NCI-H1417 treated with DMSO at 0.1 percent for 48 hours (cell line): ENCODE data around the gene DPP9.
"Not testable (repeated sequence)": the region's sequence is repeated elsewhere in the genome, so short reads cannot be mapped to it uniquely, and the experiment has no call there.

Source experiments
- DNase-seq: peaks from one replicate; lab custom pipeline; 2025; lab: John Stamatoyannopoulos, UW

Gene DPP9

DNA sequence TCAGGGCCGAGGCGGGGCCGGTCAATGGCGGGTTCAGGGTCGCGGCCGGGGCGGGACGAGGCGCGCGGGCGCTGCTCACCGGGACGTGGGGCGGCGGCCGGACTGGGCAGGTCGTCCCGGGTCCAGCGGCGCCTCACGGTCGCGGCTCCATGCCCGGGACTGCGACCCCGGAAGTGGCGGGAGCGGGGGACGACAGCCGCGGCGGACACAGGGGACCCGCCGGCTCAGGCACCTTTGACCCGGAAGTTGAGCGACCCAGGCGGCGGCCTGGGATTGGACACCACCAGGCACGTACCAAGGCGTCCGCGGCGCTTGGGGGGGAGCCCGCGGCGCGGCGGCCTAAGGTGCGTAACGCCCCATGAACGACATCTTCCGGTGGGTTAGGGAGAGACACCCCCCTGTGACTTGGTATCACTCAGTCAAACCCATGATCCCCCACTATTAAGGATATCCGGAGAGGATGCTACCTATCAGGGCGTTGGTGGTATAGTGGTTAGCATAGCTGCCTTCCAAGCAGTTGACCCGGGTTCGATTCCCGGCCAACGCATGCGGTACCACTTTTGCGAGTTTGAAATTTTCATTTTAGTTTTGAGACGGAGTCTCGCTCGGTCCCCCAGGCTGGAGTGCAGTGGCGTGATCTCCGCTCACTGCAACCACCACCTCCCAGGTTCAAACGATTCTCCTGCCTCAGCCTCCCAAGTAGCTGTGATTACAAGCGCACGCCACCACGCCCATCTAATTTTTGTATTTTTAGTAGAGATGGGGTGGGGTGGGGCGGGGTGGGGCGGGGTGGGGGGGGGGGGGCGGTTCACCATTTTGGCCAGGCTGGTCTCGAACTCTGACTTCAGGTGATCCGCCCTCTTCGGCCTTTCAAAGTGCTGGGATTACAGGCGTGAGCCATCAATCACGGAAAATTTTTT, at the start of gene DPP9:
DPP9 (minus strand) TSS at position 248 of the 920 bp plus-strand sequence. CDS start 3,936 bp downstream, outside the sequence.
- DNase-seq = peak; percentile 91

DNA sequence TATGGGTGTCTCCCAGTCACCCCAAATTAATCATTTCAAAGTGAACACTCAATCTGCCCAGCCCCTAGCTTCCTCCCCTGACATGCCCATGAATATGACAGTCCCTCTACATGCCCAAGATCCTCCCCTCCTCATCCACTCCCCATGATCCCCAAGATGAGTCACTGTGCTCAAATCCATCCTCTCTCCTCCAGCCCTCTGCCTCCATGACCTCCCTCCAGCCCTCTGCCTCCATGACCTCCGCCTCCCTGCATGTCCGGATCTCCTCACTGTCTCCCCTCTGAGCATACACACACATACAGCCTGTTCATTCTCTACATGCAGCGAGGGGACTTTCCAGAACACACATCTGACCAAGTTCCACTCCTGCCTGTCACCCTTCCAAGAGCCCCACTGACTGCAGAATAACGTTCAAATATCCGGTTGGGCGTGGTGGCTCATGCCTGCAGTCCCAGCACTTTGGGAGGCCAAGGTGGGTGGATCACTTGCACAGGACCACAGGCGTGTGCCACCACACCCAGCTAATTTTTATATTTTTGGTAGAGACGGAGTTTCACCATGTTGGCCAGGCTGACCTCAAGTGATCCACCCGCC, 49.5 kb upstream of the DPP9 start:
- DNase-seq = no peak

DNA sequence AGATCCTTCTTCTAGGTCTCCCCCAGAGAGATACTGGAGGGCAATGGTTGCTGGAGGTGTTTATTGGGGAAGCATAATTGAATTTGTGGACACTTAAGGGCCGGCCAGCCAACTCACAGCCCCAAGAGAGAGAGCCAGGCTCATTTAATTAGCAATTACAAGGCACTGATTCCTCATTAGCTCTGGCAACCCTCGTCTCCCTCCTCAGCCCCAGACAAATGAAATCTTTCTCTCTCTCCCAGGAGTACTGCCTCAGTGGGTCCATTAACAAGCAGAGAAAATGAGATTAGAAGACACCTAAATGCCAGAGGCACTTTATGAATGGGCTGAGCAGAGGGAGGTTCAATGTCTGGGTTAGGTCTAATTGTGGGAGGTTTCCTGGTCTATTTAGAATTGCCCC, 48.9 kb upstream of the DPP9 start:
- no peak for DNase-seq

DNA sequence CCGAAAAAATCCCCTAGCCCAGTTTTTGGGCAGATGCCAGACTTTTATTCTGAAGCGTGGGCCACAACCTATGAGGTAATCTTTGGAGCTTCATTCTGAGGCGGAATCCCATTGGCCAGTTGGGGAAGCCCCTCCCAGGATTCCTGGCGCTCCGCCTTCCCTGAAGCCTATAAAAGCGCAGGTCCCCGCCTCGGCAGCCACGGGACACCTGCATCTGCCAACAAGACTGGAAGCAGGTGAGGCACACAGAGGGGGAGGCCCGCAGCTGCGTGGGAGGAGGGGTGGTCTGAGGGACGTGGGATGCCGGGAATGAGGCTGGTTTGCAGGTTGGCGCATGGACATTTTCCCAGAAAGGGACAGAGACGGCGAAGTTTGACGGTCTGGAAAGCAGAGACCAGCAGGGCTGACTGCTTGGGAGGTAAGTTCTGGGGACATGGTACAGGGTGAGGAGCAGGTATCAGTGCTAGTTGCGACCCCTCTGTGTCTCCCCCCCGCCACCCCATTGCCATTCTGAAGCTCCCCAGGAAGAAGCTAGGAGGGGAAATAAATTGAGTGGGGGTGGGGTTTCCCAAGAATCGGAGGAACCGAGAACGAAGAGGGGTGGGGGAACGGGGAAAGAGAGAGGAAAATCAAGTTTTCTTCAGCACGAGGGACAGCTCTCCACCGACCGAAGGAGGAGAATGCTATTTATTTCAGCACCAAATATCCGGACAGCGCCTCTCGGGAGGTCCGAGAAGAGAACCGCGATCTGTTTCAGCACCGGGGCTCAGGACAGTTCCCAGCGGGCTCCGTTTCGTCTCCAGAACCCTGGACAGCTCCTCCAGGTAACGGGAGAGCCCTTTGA, 45.5 kb upstream of the DPP9 start:
- DNase-seq = peak; percentile 89

DNA sequence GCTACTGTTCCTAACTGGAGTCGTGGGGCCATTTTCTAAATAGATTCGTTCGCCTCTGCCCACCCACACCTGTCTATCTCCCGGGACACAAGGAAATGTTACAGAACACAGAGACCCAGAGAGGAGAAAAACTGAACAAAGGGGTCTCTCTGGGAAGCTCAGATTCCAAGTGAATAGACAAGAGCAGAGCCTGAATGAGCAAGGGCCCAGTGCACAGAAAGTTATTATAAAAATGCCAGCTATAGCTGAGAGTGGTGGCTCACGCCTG, 40.7 kb upstream of the DPP9 start:
- DNase-seq = no peak

DNA sequence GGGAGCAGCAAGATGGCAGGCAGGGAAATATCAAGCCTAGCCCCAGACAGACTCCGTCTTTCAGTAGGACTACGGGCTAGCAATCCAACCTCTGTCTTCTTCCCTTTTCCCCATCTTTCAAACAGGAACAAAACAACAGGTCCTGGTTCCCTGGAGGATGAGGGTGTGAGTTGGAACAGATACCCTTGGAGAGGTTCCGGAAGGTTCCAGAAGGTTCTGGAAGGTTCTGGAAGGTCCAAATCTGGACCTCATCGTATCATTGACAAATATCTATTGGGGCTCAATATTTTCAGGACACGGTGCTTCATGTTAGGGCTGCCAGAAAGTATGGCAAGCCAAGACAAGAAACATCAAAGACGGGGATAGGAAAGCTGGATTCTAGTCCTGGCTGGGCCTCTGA, 39.4 kb upstream of the DPP9 start:
- no peak for DNase-seq

DNA sequence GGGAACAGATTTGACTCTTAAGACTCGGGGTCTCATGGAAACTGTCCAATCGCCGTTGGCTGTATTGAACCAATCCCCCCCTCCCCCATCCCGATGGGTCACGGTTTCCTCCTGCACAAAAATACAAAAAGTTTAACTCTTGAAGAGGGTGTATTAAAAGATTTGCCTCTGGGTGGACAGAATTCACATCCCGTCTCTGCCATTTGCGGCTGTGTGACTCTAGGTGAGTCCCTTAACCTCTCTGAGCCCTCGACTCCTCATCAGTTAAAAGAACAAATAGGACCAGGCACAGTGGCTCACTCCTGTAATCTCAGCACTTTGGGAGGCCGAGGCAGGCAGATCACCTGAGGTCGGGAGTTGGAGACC, 36.6 kb upstream of the DPP9 start:
- DNase-seq = no peak

DNA sequence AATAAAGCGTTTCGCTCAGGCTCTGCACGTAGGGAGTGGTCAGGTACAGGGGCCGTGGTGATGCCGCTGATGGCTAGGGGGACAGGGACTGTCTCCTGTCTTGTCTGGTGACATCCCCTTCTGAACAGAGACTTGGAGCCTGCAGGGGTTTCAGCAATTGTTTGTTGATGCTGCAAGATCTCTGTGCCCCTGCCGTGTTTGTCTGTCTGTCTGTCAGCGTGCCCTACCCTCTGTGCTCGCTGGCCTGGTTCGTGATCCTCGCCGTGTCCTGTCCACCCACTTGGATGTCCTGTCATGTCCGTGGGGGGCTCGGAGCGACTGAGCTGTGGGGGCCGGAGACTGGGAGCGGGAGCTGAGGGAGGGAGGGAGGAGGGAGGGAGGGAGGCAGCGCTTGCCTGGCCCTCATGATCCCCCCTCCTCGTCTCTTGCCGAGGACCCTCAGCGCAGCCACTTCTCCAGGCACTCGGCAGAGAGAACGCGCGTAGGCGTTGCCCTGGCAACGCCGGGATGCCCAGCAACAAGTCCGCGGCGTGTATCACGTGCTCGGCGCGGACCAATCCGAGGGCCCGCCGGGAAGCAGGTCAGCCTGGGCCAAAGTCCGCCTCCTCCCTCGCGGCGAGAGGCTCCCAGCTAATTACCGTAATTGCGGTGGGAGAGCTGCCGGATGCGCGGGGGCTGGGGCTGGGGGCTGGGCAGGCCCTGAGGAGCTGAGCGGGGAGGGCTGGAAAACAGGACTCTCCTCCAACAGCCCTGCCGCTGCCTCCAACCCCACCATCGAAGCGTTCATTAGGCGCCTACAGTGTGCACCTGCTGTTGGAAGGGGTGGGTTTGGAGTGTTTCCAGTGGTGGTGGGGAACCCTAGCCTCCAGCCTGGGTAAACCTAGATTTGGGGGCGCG, 36.0 kb upstream of the DPP9 start:
- peak; percentile 90 for DNase-seq

DNA sequence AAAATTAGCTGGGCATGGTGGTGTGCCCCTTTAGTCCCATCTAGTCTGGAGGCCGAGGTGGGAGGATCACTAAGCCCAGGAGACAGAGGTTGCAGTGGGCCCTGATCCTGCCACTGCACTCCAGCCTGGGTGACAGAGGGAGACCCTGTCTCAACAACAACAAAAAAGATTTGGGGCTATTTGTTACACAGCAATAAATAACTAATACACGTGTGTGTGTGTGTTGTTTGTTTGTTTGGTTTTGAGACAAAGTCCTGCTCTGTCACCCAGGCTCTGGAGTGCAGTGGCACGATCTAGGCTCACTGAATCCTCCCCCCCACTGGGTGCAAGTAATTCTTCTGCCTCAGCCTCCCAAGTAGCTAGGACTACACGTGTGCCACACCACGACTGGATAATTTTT, 35.0 kb upstream of the DPP9 start:
- no peak for DNase-seq

DNA sequence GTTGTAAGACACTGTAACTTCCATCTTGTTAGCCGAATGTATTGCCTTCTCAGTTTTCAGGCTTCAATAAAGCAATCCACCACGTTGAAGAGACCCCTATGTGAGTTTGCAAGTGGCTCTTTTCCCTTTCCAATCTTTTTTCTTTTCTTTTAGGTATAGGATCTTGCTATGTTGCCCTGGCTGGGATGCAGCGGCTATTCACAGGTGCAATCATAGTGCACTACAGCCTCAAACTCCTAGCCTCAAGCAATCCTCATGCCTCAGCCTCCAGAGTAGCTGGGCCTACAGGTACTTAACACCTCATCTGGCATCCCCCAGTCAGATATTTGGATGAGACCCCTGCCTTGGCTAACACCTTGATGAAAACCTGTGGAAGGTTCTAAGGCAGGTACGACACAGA, 34.4 kb upstream of the DPP9 start:
- DNase-seq = no peak

DNA sequence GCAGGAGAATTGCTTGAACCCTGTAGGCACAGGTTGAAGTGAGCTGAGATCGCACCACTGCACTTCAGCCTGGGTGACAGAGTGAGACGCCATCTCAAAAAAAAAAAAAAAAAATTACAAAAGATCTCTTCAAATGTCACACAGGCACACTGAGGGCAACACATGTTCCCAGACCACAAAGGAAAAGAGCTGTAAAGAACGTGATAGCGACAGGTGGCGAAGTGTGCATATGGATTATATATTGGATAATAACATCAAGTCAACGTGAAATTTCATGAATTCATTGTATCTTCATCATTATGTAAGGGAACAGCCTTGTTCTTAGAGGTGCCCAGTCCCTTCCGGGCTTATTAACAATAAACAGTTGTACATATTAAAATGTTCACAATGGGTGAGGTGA, 31.8 kb upstream of the DPP9 start:
- no peak for DNase-seq

DNA sequence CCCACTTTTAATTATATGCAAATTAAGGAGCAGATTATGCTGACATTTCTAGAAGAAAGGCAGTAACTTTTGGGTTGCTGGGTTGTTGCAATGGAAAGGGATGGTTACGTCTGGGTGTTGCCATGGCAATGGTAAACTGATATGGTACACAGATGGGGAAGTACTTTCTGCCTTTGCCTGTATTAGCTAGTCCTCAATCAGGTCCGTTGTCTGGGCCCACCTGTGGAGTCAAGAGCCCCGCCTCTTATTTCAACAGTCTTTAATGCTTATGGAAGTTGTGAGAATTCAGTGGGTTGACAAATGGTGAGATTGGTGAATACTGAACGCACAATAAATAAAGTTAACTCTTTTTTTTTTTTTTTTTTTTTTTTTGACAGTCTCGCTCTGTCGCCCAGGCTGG, 30.6 kb upstream of the DPP9 start:
- no peak for DNase-seq

DNA sequence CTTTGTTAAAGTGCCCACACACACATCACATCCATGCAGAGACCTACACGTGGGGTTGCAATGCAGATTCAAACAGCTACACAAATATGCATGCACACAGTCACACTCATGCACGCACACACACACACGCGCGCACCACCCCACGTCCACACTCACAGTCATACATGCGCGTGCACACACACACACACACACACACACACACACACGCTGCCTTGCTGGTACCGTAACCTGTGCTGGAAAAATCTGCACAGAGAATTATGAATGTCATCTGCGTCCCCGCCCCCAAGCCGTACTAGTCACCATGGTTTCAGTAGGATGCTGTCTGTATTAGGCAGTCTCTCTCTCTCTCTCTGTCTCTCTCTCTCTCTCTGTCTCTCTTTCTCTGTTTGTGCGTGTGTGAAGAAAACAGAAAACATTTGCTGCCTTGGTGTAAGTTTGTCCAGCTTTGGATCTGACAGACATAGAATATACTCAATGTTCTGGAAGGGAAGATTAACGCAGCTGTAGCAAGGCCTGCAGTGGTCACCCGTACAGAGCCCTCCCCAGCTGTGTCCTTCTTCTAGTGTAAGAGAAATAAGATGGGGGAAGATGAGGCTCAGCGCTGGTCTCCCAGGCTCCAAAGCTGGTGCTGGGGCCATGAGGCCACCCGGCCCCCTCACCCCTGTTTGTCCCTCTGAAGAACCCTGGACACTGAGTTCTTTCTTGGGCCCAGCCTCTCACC, 26.4 kb upstream of the DPP9 start:
- DNase-seq = no peak

DNA sequence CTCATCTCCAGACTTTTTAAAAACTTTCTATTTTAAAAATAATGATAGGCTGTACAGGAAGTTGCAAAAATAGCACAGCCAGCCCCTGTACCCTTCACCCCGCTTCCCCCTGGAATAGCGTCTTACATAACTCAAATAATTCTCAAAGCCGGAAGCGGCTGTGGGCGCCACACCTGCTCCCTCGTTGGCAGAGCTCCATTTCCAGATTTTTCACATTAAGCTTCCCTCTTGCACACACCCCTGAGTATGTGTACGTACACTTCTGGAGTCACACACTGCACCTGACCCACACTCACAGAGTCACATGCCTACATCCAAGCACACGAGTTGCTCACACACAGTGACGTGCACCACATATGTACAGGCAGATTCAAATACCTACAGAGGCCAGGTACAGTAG, 24.9 kb upstream of the DPP9 start:
- no peak for DNase-seq

DNA sequence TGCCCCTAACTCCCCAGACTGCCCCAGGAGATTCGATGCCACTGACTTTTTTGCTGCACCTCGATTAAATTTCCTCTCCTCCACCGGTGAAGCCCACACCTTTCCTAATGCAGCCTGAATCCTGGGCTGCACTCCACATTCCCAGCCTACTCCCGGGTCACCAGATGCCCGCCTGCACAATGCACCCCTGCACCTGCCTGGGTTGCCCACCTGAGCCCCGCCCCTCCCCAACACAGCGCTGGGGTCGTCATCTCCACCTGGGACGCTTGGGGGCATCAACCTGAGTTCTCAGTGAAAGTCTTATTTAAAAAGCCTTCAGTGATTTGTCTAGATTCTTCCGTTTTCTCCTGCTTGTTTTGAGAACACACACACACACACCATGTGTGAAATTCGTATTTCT, 24.5 kb upstream of the DPP9 start:
- DNase-seq = no peak

DNA sequence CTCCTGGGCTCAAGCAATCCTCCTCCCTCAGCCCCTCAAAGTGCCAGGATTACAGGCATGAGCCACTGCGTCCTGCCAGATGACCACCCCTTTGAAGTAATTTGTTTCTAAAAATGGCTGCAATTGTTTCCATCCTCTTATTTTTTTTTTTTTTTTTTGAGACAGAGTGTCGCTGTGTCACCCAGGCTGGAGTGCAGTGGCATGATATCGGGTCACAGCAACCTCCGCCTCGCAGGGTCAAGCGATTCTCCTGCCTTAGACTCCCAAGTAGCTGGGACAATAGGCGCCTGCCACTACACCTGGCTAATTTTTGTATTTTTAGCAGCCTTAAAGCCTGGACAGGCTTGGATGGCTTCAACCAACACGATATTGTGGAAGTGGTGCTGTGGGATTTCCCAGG, 22.3 kb upstream of the DPP9 start:
- no peak for DNase-seq

DNA sequence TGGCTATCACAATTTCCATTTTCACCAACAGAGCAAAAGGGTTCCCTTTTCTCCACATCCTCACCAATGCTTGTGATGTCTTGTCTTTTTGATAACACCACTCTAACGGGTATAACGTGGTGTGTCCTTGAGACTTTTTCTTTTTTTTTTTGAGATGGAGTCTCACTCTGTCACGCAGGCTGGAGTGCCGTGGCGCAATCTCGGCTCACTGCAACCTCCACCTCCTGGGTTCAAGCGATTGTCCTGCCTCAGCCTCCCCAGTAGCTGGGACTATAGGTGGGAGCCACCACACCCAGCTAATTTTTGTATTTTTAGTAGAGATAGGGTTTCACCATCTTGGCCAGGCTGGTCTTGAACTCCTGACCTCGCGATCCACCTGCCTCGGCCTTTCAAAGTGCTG, 21.5 kb upstream of the DPP9 start:
- DNase-seq = not testable (repeated sequence)

DNA sequence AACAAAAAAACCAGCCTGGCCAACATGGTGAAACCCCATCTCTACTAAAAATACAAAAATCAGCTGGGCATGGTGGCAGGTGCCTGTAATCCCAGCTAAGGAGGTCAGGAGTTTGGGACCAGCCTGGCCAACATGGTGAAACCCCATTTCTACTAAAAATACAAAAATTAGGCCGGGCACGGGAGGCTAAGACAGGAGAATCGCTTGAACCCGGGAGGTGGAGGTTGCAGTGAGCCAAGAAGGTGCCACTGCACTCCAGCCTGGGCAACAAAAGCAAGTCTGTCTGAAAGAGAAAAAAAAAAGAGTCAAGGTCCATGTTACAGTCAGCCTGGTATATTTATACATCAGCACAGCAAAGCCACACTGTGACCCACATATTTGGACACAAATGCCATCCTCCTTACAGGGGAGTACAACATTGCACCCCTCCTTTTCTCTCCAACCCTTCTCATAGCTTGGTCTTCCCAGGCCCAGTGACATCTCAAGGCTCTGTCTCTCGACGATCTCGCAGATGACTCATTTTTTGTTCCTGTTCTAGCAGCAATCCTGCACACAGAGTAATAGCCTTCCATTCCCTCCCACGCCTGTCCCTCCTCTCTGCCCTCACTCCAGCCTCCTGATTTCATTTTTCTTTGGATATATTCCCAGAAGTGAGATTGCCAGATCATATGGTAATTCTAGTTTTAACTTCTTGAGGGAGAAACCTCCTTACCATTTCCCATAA, 21.0 kb upstream of the DPP9 start:
- no peak for DNase-seq

DNA sequence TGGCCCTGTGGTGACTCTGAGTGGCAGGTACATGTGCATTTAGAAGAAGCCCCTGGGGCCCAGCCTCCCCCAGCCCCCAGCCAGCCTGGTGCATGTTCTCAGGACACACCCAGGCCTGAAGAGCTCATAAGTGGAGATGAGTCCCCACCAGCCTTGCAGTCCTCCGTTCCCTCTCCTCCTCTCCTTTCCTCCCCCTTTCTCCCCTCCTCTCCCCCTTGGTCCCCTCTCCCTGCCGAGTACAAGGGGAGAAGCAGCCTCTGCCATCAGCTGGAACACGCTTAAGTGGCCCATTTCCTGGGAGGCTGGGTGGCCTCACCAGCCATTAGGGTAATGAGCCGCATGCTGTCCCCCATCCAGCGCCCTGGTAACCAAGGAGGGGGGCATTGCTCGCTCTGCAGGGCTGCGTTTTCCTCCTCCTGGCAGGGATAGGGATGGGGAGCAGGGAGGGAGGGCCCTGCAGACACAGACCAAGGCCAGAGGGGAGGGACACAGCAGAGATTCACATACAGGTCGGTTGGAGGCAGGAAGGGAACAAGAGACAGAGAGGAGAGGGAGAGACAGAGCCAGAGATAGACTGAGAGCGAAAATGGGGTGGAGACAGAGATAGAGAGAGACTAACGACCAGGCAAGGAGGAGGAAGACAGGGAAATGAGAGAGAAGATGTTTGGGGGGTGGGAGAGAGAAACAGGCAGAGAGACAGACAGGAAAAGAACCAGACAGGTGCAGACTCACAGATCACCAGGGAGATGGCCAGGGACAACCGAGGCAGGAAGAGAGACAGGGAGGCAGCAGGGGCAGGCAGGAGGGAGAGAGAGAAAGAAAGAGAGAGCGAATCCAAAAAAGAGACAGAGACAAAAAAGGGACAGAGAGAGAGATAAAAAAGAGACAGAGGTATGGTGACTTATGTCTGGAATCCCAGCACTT, 19.3 kb upstream of the DPP9 start:
- DNase-seq = peak; percentile 89

DNA sequence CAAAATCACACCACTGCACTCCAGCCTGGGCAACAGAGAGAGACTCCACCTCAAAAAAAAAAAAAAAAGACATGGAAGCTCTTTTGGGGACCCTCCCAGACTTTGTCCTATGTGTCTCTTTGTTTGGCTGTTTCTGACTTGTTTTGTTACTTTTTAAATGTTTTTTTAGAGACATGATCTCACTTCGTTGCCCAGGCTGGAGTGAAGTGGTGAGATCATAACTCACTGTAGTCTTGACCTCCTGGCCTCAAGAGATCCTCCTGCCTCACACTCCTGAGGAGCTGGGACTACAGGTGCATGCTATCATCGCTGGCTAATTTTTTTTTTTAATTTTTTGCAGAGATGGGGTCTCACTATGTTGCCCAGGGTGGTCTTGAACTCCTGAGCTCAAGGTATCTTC, 16.4 kb upstream of the DPP9 start:
- DNase-seq = no peak
